ENCODE results near the gene ZIC1.

- TF ChIP-seq POLR2A (IDR thresholded peaks at IDR 0.05) (no peak), CTCF (IDR thresholded peaks at IDR 0.05) (no peak), POLR2AphosphoS5 (IDR thresholded peaks at IDR 0.05) (no peak), EP300 (IDR thresholded peaks at IDR 0.05) (no peak)
Measured at GRCh38 chr3:147423537-147423797, 14.3 kb downstream of the ZIC1 start.

Measured in suprapubic skin (tissue), 4 donors.